Measurements from ENCODE around the gene CLNK.

Gene CLNK

DNA sequence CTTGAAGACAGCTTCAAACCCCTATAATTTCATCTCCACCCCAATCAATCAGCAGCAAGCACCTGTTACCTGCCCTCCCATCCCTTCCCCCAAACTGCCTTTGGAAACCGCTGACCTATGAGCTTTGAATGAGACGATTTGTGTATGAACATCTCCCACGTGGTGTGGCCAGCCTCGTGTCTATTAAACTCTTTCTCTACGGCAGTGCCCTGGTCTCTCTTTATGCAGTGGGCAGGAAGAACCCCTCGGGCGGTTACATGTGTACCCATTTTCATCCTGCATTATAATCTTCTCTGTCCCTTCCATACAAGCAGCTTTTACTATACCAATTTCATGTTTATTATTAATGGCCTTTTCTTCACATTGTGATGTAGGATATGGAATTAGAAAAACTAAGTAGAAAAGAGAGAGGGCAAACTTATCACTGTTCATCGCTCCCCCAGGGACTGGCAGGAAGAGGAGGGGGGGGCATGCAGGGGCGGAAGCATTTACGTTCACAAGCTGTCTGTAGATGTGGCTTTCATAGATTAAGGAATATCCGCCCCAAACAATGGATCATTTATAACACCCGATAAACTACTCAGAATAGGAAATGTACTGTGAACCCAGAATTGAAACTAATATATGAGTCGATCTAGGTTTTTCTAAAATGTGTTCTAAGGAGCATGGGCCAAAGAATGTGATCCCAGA, 131.8 kb downstream of the CLNK start:
- Histone ChIP-seq H3K4me1 (ENCODE audit: insufficient read depth, low read length, severe bottlenecking) (no peaks in the 10 kb centered on the region), H3K27ac (ENCODE audit: low read depth, low read length, poor library complexity, severe bottlenecking) (no peak overlapping the region), H3K4me3 (ENCODE audit: low read depth, low read length, poor library complexity, severe bottlenecking) (no peak overlapping the region), H3K79me2 (ENCODE audit: insufficient read depth, low read length) (no peaks in the 10 kb centered on the region), H2AFZ (ENCODE audit: low read length) (no peak overlapping the region), H3K4me2 (ENCODE audit: low read length) (no peak overlapping the region), H3K27me3 (ENCODE audit: insufficient read depth, low read length) (no peaks in the 10 kb centered on the region), H3K9ac (ENCODE audit: low read length) (no peak overlapping the region), H3K9me3 (ENCODE audit: low read length) (no peaks in the 10 kb centered on the region), H4K20me1 (ENCODE audit: insufficient read depth, low read length) (no peaks in the 10 kb centered on the region), H3F3A (ENCODE audit: insufficient read depth, low read length) (no peaks in the 10 kb centered on the region), H3K9me2 (ENCODE audit: low read depth, low read length) (no peaks in the 10 kb centered on the region), H3K36me3 (ENCODE audit: insufficient read depth, low read length) (no peaks in the 10 kb centered on the region)
- TF ChIP-seq, protein P1, sequence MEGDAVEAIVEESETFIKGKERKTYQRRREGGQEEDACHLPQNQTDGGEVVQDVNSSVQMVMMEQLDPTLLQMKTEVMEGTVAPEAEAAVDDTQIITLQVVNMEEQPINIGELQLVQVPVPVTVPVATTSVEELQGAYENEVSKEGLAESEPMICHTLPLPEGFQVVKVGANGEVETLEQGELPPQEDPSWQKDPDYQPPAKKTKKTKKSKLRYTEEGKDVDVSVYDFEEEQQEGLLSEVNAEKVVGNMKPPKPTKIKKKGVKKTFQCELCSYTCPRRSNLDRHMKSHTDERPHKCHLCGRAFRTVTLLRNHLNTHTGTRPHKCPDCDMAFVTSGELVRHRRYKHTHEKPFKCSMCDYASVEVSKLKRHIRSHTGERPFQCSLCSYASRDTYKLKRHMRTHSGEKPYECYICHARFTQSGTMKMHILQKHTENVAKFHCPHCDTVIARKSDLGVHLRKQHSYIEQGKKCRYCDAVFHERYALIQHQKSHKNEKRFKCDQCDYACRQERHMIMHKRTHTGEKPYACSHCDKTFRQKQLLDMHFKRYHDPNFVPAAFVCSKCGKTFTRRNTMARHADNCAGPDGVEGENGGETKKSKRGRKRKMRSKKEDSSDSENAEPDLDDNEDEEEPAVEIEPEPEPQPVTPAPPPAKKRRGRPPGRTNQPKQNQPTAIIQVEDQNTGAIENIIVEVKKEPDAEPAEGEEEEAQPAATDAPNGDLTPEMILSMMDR (IDR thresholded peaks at IDR 0.05; ENCODE audit: low read length): no peak
- no peak for TF ChIP-seq EZH2 (IDR thresholded peaks at IDR 0.05; ENCODE audit: borderline replicate concordance, low read length)

DNA sequence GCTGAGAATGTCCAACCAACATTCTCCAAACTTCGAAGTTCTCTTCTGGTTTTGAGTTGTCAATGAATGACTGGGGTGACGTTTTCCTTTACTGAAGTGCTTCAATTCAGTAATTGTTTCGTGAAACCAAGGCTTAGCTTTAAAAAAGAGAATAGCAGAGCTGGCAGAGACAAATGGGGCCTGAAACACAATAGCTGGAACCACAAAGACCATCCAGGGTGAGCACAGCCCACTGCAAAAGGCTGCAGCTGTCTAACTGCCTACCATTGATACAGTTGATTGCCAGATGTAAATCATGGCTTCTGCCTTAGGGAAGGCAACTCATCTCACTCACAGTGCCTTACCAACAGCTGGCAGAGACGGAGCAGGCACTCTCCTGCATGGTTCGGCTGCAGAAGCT, 148.7 kb downstream of the CLNK start:
- Histone ChIP-seq H3K27me3 (ENCODE audit: insufficient read depth, low read length) (no peaks in the 10 kb centered on the region), H3F3A (ENCODE audit: insufficient read depth, low read length) (no peaks in the 10 kb centered on the region), H2AFZ (ENCODE audit: low read length) (no peak overlapping the region), H3K4me1 (ENCODE audit: insufficient read depth, low read length, severe bottlenecking) (no peaks in the 10 kb centered on the region), H3K9ac (ENCODE audit: low read length) (no peak overlapping the region), H3K79me2 (ENCODE audit: insufficient read depth, low read length) (no peaks in the 10 kb centered on the region), H3K9me2 (ENCODE audit: low read depth, low read length) (no peaks in the 10 kb centered on the region), H3K36me3 (ENCODE audit: insufficient read depth, low read length) (no peaks in the 10 kb centered on the region), H4K20me1 (ENCODE audit: insufficient read depth, low read length) (no peaks in the 10 kb centered on the region), H3K27ac (ENCODE audit: low read depth, low read length, poor library complexity, severe bottlenecking) (no peak overlapping the region), H3K4me2 (ENCODE audit: low read length) (no peak overlapping the region), H3K9me3 (ENCODE audit: low read length) (no peaks in the 10 kb centered on the region), H3K4me3 (ENCODE audit: low read depth, low read length, poor library complexity, severe bottlenecking) (no peak overlapping the region)
- TF ChIP-seq, protein P1 (IDR thresholded peaks at IDR 0.05; ENCODE audit: low read length): no peak
- no peak for TF ChIP-seq EZH2 (IDR thresholded peaks at IDR 0.05; ENCODE audit: borderline replicate concordance, low read length)

DNA sequence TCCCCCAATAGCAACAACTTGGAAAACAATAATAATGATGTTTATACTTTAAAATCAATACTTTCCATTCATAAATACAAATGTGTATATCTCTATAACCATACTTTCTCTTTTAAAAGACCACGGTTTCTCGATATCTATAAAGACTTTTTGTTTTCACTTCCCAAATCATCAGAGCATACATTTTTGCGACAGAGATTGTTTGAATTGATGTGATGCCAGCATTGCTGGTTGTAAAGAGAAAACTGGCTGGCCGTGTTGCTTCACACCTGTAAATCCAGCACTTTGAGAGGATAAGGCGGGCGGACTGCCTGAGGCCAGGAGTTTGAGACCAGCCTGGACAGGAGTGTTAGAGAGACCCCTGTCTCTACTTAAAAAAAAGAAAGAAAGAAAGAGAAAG, 149.7 kb downstream of the CLNK start:
- Histone ChIP-seq H3K27me3 (ENCODE audit: insufficient read depth, low read length) (no peaks in the 10 kb centered on the region), H3K27ac (ENCODE audit: low read depth, low read length, poor library complexity, severe bottlenecking) (no peak overlapping the region), H4K20me1 (ENCODE audit: insufficient read depth, low read length) (no peaks in the 10 kb centered on the region), H2AFZ (ENCODE audit: low read length) (no peak overlapping the region), H3K4me2 (ENCODE audit: low read length) (no peak overlapping the region), H3K4me1 (ENCODE audit: insufficient read depth, low read length, severe bottlenecking) (no peaks in the 10 kb centered on the region), H3K9ac (ENCODE audit: low read length) (no peak overlapping the region), H3K9me3 (ENCODE audit: low read length) (no peaks in the 10 kb centered on the region), H3K4me3 (ENCODE audit: low read depth, low read length, poor library complexity, severe bottlenecking) (no peak overlapping the region), H3F3A (ENCODE audit: insufficient read depth, low read length) (no peaks in the 10 kb centered on the region), H3K36me3 (ENCODE audit: insufficient read depth, low read length) (no peaks in the 10 kb centered on the region), H3K9me2 (ENCODE audit: low read depth, low read length) (no peaks in the 10 kb centered on the region), H3K79me2 (ENCODE audit: insufficient read depth, low read length) (no peaks in the 10 kb centered on the region)
- no peak for TF ChIP-seq EZH2 (IDR thresholded peaks at IDR 0.05; ENCODE audit: borderline replicate concordance, low read length)
- TF ChIP-seq, protein P1 (IDR thresholded peaks at IDR 0.05; ENCODE audit: low read length): no peak

All from OCI-LY1 (cell line).